HG03135 (cell line): Measurements from ENCODE around the gene CD4.
A peak's percentile ranks its signal among the peaks of the same experiment; 100 is the strongest.

Experiments used
- ATAC-seq: cut with Tn5 transposase; IDR thresholded peaks from one replicate; pipeline ENCODE4 v1.9.1; 2021; ENCODE audit warnings: mild to moderate bottlenecking, moderate library complexity; ENCODE audit not compliant: unreplicated experiment

The CD4 gene

GRCh38 chr12:6777386-6777785 lies 11.9 kb upstream of the CD4 start:
- ATAC-seq, result no peak

- ATAC-seq, result no peak
Measured at GRCh38 chr12:6778217-6778573, 11.1 kb upstream of the CD4 start.

- peak; percentile 78 for ATAC-seq
Measured at GRCh38 chr12:6778574-6779550, 10.5 kb upstream of the CD4 start.

DNA sequence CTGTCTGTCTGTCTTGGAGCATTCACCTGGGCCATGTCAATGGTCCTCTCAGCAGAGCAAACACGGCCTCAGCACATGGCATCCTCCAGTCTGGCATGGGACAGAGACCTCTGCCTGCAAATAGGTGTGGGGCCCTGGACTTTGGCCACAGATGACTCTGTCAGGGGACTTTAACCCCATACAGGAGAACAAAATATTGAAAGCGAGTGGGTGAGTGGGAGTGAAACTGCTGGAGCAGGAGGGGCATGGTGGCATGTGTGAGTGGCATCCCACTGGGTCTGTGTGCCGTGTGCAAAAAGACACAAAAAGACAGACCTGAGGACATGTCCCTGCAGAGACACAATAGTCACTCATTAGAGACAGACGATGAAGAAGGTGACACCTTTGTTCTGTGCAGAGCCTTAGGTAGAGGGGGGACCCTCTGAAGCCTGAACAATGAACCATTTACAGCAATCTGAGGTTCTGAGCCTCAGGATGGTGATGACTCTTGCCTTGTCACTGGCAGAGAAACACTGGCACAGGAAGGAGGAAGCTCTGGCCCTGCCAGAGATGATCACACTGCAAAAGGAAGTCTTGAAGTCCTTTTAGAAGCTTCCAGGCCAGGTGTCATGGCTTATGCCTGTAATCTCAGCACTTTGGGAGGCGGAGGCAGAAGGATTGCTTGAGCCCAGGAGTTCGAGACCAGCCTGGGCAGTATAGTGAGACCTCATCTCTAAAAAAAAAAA lies 9.5 kb upstream of the CD4 start:
- ATAC-seq, result no peak

GRCh38 chr12:6780573-6780972 lies 8.8 kb upstream of the CD4 start:
- no peak for ATAC-seq

DNA sequence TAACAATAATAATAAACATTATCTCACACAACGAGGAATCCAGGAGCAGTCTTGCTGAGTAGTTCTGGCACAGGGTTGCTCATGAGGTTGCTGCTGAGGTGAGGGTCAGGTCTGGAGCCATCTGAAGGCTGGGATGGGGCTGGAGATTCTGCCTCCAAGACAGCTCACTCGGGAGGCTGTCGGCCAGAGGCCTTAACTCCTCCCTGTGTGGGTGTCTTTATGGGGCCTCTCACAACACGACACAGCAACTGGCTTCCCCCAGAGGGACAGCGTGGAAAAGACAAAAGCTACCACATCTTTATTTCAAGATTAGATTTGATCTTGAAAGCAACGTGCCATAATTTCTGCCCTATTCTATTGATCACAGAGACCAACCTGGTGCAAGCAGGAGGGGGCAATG lies 7.2 kb upstream of the CD4 start:
- no peak for ATAC-seq

DNA sequence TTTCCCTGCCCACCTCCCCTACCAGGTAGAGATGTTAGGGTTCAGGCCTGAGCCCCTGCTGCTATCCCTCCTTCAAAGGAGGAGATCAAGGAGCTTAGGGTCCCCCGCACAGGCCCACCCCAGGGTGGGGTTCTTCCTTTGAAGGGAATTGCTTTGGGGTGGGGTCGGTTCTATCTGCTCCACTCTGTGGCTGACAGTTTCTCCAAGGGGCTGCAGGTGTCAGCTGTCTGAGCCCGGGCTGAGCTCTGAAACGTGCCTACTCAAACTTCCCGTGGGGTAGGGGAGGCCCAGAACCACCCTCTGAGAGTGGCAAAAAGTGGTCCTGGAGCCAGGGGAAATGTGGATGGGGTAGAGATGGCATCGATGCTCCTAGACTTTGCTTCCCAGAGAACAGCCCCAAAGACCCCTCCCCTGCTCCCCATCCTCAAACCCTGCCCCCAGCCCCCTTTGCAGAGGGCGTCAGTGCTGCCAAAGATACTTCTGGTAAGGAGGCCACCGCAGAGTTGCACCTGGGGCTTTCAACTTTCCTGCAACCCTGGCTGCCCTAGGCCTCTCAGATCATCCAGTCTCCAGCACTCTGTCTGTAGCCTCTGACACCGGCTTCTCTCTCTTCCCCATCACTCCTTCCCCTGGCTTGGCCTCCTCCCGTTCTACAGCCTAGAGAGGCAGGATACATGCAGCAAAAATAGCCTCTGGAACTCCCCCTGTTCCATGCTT lies 6.3 kb upstream of the CD4 start:
- ATAC-seq, result no peak

DNA sequence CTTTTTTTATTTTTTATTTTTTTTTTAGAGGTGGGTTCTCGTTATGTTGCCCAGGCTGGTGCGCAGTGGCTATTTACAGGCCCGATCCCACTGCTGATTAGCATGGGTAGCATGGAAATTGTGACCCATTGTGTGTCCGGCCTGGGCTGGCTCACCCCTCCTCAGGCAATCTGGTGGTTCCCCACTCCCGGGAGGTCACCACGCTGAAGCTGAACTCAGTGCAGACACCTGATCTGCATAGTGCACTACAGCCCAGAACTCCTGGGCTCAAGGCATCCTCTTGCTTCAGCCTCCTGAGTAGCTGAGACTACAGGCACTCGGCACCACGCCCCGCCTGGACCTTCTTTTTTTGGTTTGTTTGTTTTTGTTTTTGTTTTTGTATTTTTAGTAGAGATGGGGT lies 5.5 kb upstream of the CD4 start:
- no peak for ATAC-seq

DNA sequence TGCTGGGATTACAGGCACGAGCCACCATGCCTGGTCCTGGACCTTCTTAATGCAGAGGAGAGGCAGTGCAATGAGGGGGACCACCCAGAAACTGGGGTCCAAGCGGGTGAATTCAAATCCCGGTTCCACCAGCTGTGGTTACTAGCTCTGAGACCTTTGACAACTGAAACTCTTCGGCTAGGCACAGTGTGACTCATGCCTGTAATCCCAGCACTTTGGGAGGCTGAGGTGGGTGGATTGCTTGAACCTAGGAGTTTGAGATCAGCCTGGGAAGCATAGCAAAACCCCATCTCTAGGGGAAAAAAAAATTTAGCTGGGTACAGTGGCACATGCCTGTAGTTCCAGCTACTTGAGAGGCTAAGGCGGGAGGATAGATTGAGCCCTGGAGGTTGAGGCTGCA lies 5.0 kb upstream of the CD4 start:
- ATAC-seq, result no peak

GRCh38 chr12:6784761-6785160 lies 4.6 kb upstream of the CD4 start:
- ATAC-seq, result no peak

DNA sequence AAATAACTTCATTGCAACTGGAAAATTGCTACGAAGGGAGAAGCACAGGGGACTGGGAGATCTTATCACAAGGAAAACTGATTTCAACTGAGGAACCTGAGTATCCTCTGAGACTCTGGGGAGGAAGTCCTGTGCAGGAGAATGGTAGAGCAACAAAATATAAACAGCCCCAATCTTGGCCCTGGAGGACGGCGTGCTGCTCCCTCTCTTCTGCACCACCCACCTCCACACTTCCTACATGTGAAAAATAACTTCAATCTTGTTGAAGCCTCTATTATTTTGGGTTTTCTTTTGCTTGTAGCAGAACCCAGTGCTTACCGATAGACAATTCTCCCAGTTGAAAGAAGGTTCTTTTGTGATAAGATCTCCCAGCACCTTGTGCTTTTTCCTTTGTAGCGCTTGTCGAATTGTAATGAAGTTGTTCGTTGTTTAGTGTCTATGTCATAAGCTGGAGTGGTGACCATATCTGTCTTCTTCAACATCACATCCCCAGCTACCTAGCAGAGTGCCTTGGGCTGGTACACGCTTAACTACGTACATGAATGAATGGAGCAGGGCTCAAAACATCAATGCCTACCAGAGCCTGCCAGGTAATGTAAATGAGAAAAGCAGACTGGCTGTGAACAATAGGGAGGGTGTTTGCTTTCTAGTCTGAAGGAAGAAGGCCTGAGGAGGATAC lies 2.8 kb upstream of the CD4 start:
- ATAC-seq, result no peak

DNA sequence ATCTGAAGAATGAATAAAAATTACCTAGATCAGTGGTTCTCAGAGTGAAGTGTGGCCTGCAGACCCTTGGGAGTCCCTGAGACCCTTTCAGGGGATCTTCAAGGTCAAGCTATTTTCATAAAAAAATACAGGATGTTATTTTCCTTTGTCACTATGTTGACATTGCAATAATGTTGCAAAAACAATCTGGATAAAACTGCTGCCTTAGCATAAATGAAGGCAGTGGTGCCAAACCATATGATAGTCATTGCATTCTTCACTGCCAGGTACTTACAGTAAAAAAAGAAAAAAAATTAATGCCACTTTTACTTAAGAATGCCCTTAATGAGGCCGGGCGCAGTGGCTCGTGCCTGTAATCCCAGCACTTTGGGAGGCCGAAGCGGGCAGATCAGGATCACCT lies 2.0 kb upstream of the CD4 start:
- ATAC-seq, result no peak

- no peak for ATAC-seq
Measured at GRCh38 chr12:6790496-6791150, 1.3 kb downstream of the CD4 start.

- no peak for ATAC-seq
Measured at GRCh38 chr12:6791931-6792520, 2.7 kb downstream of the CD4 start.

DNA sequence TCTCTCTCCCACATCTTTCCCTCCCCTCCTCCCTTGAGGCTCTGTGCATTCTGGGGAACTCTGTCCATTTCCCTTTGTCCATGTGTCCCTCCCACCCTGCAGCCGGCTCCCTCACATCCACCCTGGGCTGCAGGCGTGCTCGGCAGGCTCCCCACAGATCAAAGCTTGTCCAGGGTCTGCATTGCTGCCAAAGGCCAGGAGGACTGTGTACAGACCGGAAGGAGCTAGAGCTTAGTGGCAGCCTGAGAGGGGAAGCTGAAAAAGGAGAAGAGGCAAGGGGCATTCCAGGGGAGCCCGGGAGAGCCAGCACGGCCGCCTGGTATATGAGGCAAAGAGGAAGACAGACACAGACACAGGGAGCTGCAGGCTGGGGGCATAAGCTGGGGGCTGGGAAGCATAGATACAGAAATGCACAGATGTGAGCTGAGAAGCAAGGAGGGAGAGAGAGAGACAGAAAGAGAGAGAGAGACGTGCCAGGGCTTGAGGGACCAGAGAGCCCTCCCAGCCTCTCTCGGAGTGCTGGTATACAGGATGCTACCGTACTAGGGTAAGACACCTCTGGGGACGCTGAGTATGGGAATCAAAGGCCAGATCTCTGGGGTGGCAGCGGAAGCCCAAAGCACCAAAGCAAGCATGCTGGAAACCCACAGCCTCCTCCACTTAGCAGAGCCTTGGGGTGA lies 3.3 kb downstream of the CD4 start:
- ATAC-seq, result no peak

GRCh38 chr12:6795088-6795487 lies 5.8 kb downstream of the CD4 start:
- ATAC-seq, result no peak

GRCh38 chr12:6796576-6796975 lies 7.2 kb downstream of the CD4 start:
- no peak for ATAC-seq

GRCh38 chr12:6799147-6799546 lies 9.8 kb downstream of the CD4 start:
- ATAC-seq, result no peak

- ATAC-seq, result no peak
Measured at GRCh38 chr12:6807170-6807569, 17.8 kb downstream of the CD4 start.

DNA sequence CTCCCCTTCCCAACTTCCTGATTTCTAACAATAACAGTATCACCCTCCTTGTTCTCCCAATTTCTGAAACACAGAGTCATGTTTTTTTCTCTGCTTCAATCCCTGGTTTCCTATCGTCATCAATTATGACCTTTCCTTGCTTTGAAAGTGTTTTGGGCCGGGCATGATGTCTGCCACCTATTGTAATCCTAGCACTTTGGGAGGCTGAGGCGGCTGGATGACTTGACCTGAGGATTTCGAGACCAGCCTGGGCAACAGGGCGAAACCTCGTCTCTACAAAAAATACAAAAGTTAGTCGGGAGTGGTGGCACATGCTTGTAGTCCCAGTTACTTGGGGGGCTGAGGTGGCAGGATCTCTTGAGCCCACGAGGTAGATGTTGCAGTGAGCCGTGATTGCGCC lies 19.7 kb downstream of the CD4 start:
- no peak for ATAC-seq
